ENCODE data around the gene NFATC3. TPM values are rescaled to one million over a fixed set of nuclear protein-coding genes. Genes with fewer than 3 reads are reported as not detected.

The NFATC3 gene
- total and polyA plus RNA-seq, 8 donors: 5.5 to 385 (median 20.6) TPM

GRCh38 chr16:68242085-68242484 lies 156.9 kb downstream of the NFATC3 start:
- 83 to 91% (median 88%) methylated on average over 7 of the region's 7 CpGs for whole genome bisulfite sequencing, 5 donors
- no peak for TF ChIP-seq POLR2AphosphoS5 (IDR thresholded peaks at IDR 0.05)
- no peak for TF ChIP-seq CTCF (IDR thresholded peaks at IDR 0.05)
- TF ChIP-seq EP300 (IDR thresholded peaks at IDR 0.05): no peak
- TF ChIP-seq POLR2A (IDR thresholded peaks at IDR 0.05): no peak
- intact Hi-C loops (cut with DNase I; ENCODE audit: low total_unique reads): no loop called here
- no peaks in the 10 kb centered on the region for H3K36me3 ChIP-seq
- no peak overlapping the region for H3K27ac ChIP-seq
- H3K4me3 ChIP-seq: no peak overlapping the region
- H3K27me3 ChIP-seq: no peaks in the 10 kb centered on the region
- no peaks in the 10 kb centered on the region for H3K9me3 ChIP-seq
- no peak for DNase-seq
- H3K4me1 ChIP-seq: peaks cover 39 to 51% (median 48%) of the 10 kb centered on the region in 4 donors

GRCh38 chr16:68242926-68243858 lies 158.0 kb downstream of the NFATC3 start:
- DNase-seq: no peak
- H3K27me3 ChIP-seq: no peaks in the 10 kb centered on the region
- no peaks in the 10 kb centered on the region for H3K9me3 ChIP-seq
- intact Hi-C loops (cut with DNase I; ENCODE audit: low total_unique reads): no loop called here
- 71 to 91% (median 86%) methylated on average over 7 to 9 of the region's 9 CpGs for WGBS, 5 donors
- H3K4me1 ChIP-seq: peaks cover 34 to 54% (median 48%) of the 10 kb centered on the region in 4 donors
- no peaks in the 10 kb centered on the region for H3K36me3 ChIP-seq
- no peak overlapping the region for H3K4me3 ChIP-seq
- H3K27ac ChIP-seq: no peak overlapping the region
- TF ChIP-seq POLR2A (IDR thresholded peaks at IDR 0.05) (no peak), CTCF (IDR thresholded peaks at IDR 0.05) (no peak), POLR2AphosphoS5 (IDR thresholded peaks at IDR 0.05) (no peak), EP300 (IDR thresholded peaks at IDR 0.05) (no peak)

- no peaks in the 10 kb centered on the region for H3K27me3 ChIP-seq
- intact Hi-C loops (cut with DNase I; ENCODE audit: low total_unique reads): no loop called here
- H3K27ac ChIP-seq: peak overlapping the region; percentile 28 to 78 (median 67)
- TF ChIP-seq EP300 (IDR thresholded peaks at IDR 0.05): no peak
- no peak for TF ChIP-seq POLR2AphosphoS5 (IDR thresholded peaks at IDR 0.05)
- peak overlapping the region; percentile 63 to 86 (median 76) for H3K4me3 ChIP-seq
- WGBS, 5 donors: 4 to 8% (median 5%) methylated on average over 17 to 20 of the region's 20 CpGs
- H3K9me3 ChIP-seq: no peaks in the 10 kb centered on the region
- H3K36me3 ChIP-seq: peaks cover 0 to 10% (median 9%) of the 10 kb centered on the region in 4 donors
- H3K4me1 ChIP-seq: peaks cover 28 to 47% (median 39%) of the 10 kb centered on the region in 4 donors
- no peak for DNase-seq
These were observed 159.3 kb downstream of the NFATC3 start for GRCh38 chr16:68244481-68244902.

GRCh38 chr16:68244903-68245853 lies 160.0 kb downstream of the NFATC3 start, which contains the start of gene PLA2G15:
TSS of gene PLA2G15 (plus strand) at chr16:68245373. CDS start at chr16:68245427, 54 bp downstream.
- peaks cover 0 to 17% (median 15%) of the 10 kb centered on the region in 4 donors for H3K36me3 ChIP-seq
- H3K9me3 ChIP-seq: no peaks in the 10 kb centered on the region
- peak; percentile 96 to 98 for DNase-seq
- peak within 1 kb of the TSS; percentile 63 to 86 (median 76) for H3K4me3 ChIP-seq
- no peaks in the 10 kb centered on the region for H3K27me3 ChIP-seq
- peaks cover 21 to 41% (median 33%) of the 10 kb centered on the region in 4 donors for H3K4me1 ChIP-seq
- 0 to 2% (median 1%) methylated on average over 22 to 75 of the region's 75 CpGs for WGBS, 5 donors
- intact Hi-C loops (cut with DNase I; ENCODE audit: low total_unique reads): loop anchor here (5.0 kb wide), 1 partner anchor 77 kb away; no protein-coding TSS in a partner anchor
- peak within 1 kb of the TSS; percentile 28 to 78 (median 75) for H3K27ac ChIP-seq
- TF ChIP-seq CTCF (IDR thresholded peaks at IDR 0.05) (no peak), POLR2A (IDR thresholded peaks at IDR 0.05) (peak in 1 of 4 donors; percentile 27), POLR2AphosphoS5 (IDR thresholded peaks at IDR 0.05) (peak in 2 of 3 donors; percentile 62 to 68)
